Spinal cord (tissue), 10 donors: Measurements from ENCODE around the gene OPHN1. TPM values are rescaled to one million over a fixed set of nuclear protein-coding genes. Genes with fewer than 3 reads are reported as not detected.
"Not testable (repeated sequence)": the region's sequence is repeated elsewhere in the genome, so short reads cannot be mapped to it uniquely, and the experiment has no call there.

ENCODE experiments used
- DNase-seq, 6 donors: peaks; one replicate each; pipeline versions ENCODE4 v3.0.0 to v3.0.0-alpha.2; 2013 to 2015; ENCODE audit warnings: low spot score in 6 of 6, low read depth in 4 of 6
- H3K27ac ChIP-seq: one replicate; pipeline ENCODE4 v1.5.1; 2013; ENCODE audit warnings: low read depth, low read length, control low read depth
- H3K27me3 ChIP-seq: one replicate; pipeline ENCODE4 v1.6.1; 2013; ENCODE audit warnings: low read length; ENCODE audit not compliant: control insufficient read depth, insufficient read depth
- H3K36me3 ChIP-seq: one replicate; pipeline ENCODE4 v1.6.1; 2013; ENCODE audit warnings: low read length; ENCODE audit not compliant: control insufficient read depth, insufficient read depth
- H3K4me1 ChIP-seq: one replicate; pipeline ENCODE4 v1.6.1; 2013; ENCODE audit warnings: low read length; ENCODE audit not compliant: control insufficient read depth, insufficient read depth
- H3K4me3 ChIP-seq: one replicate; pipeline ENCODE4 v1.5.1; 2013; ENCODE audit warnings: low read depth, low read length, control low read depth
- H3K9me3 ChIP-seq: one replicate; pipeline ENCODE4 v1.6.1; 2013; ENCODE audit warnings: low read length; ENCODE audit not compliant: control insufficient read depth, insufficient read depth
- WGBS: methylation state at CpG from one replicate; pipeline ENCODE4 v1.1.5; 2013; ENCODE audit warnings: missing lambda C conversion rate; ENCODE audit not compliant: insufficient coverage; 5-methylcytosine and 5-hydroxymethylcytosine counted together
- polyA plus RNA-seq, 2 donors: library from polyadenylated mRNA; unstranded; fragments of 120-200 nt; gene quantifications; one replicate each; pipeline ENCODE4 v1.2.1, GENCODE V29; 2013; ENCODE audit not compliant: insufficient read length in 2 of 2
- total RNA-seq, 2 donors: library from RNA; depleted of rRNA in 1 of 2; stranded (reverse); fragments of 120-200 nt in 1 of 2; fragments of >200 nt in 1 of 2; gene quantifications; one replicate each; pipeline versions ENCODE4 v1.2.3 to v1.2.4, GENCODE V29; 2013 to 2014
- donor health status: healthy.

Gene OPHN1
- total and polyA plus RNA-seq, 4 donors: 22.3 to 52.6 (median 30.3) TPM

GRCh38 chrX:68383540-68383939 lies 49.8 kb downstream of the OPHN1 start:
- Histone ChIP-seq H3K27me3 (no peaks in the 10 kb centered on the region), H3K4me3 (no peak overlapping the region), H3K36me3 (no peaks in the 10 kb centered on the region), H3K27ac (no peak overlapping the region), H3K9me3 (no peaks in the 10 kb centered on the region), H3K4me1 (no peaks in the 10 kb centered on the region)
- no CpG with 5 or more reads among the region's 5 CpGs for WGBS
- no peak for DNase-seq

GRCh38 chrX:68377579-68377978 lies 55.7 kb downstream of the OPHN1 start:
- H3K27me3 ChIP-seq, H3K4me1 ChIP-seq, H3K9me3 ChIP-seq, DNase-seq, H3K27ac ChIP-seq, H3K4me3 ChIP-seq, H3K36me3 ChIP-seq: not testable (repeated sequence)
- no CpG with 5 or more reads among the region's 5 CpGs for WGBS

GRCh38 chrX:68376373-68376772 lies 56.9 kb downstream of the OPHN1 start:
- no peaks in the 10 kb centered on the region for H3K9me3 ChIP-seq
- DNase-seq: no peak
- no peaks in the 10 kb centered on the region for H3K36me3 ChIP-seq
- no peaks in the 10 kb centered on the region for H3K27me3 ChIP-seq
- no peak overlapping the region for H3K4me3 ChIP-seq
- no peaks in the 10 kb centered on the region for H3K4me1 ChIP-seq
- H3K27ac ChIP-seq: no peak overlapping the region

GRCh38 chrX:68375803-68376202 lies 57.5 kb downstream of the OPHN1 start:
- H3K27me3 ChIP-seq: no peaks in the 10 kb centered on the region
- no peaks in the 10 kb centered on the region for H3K9me3 ChIP-seq
- no peaks in the 10 kb centered on the region for H3K36me3 ChIP-seq
- no peaks in the 10 kb centered on the region for H3K4me1 ChIP-seq
- WGBS: no CpG with 5 or more reads among the region's 2 CpGs
- no peak overlapping the region for H3K27ac ChIP-seq
- H3K4me3 ChIP-seq: no peak overlapping the region
- no peak for DNase-seq

- Histone ChIP-seq H3K36me3 (no peaks in the 10 kb centered on the region), H3K4me3 (no peak overlapping the region), H3K4me1 (no peaks in the 10 kb centered on the region), H3K27ac (no peak overlapping the region), H3K27me3 (no peaks in the 10 kb centered on the region), H3K9me3 (no peaks in the 10 kb centered on the region)
- no peak for DNase-seq
- WGBS: 71% methylated on average over 2 of the region's 4 CpGs
Measured at GRCh38 chrX:68372665-68373064, 60.6 kb downstream of the OPHN1 start.

- H3K4me1 ChIP-seq: no peaks in the 10 kb centered on the region
- H3K27me3 ChIP-seq: no peaks in the 10 kb centered on the region
- H3K36me3 ChIP-seq: no peaks in the 10 kb centered on the region
- no peak overlapping the region for H3K27ac ChIP-seq
- no peak for DNase-seq
- no peaks in the 10 kb centered on the region for H3K9me3 ChIP-seq
- H3K4me3 ChIP-seq: no peak overlapping the region
Measured at GRCh38 chrX:68369559-68369958, 63.7 kb downstream of the OPHN1 start.

GRCh38 chrX:68365341-68365740 lies 68.0 kb downstream of the OPHN1 start:
- Histone ChIP-seq H3K4me1 (no peaks in the 10 kb centered on the region), H3K36me3 (no peaks in the 10 kb centered on the region), H3K27ac (no peak overlapping the region), H3K9me3 (no peaks in the 10 kb centered on the region), H3K4me3 (no peak overlapping the region), H3K27me3 (no peaks in the 10 kb centered on the region)
- peak in 5 of 6 donors; percentile 12 to 86 (median 33) for DNase-seq
- 33% methylated on average over 3 of the region's 4 CpGs for WGBS

- Histone ChIP-seq H3K27me3 (no peaks in the 10 kb centered on the region), H3K4me3 (no peak overlapping the region), H3K4me1 (no peaks in the 10 kb centered on the region), H3K27ac (no peak overlapping the region), H3K36me3 (no peaks in the 10 kb centered on the region), H3K9me3 (no peaks in the 10 kb centered on the region)
- DNase-seq: no peak
- no CpG with 5 or more reads among the region's 2 CpGs for WGBS
Measured at GRCh38 chrX:68363984-68364383, 69.3 kb downstream of the OPHN1 start.

GRCh38 chrX:68358679-68359078 lies 74.6 kb downstream of the OPHN1 start:
- no peaks in the 10 kb centered on the region for H3K9me3 ChIP-seq
- no peaks in the 10 kb centered on the region for H3K36me3 ChIP-seq
- H3K4me1 ChIP-seq: no peaks in the 10 kb centered on the region
- no peak for DNase-seq
- H3K4me3 ChIP-seq: no peak overlapping the region
- no peak overlapping the region for H3K27ac ChIP-seq
- no CpG with 5 or more reads among the region's 1 CpG for WGBS
- no peaks in the 10 kb centered on the region for H3K27me3 ChIP-seq

GRCh38 chrX:68355629-68355920 lies 77.7 kb downstream of the OPHN1 start:
- no CpG with 5 or more reads among the region's 4 CpGs for WGBS

More at GRCh38 chrX:68355629-68355920, 77.7 kb downstream of the OPHN1 start:
- no peaks in the 10 kb centered on the region for H3K4me1 ChIP-seq
- no peak overlapping the region for H3K27ac ChIP-seq
- no peaks in the 10 kb centered on the region for H3K27me3 ChIP-seq
- no peak for DNase-seq
- no peaks in the 10 kb centered on the region for H3K9me3 ChIP-seq
- no peak overlapping the region for H3K4me3 ChIP-seq
- no peaks in the 10 kb centered on the region for H3K36me3 ChIP-seq
